GM23338 (cell line): ENCODE data around the gene TMEM207.

ENCODE experiments used
- ETS1 ChIP-seq: IDR thresholded peaks from 2 replicates; pipeline ENCODE4 v1.6.1; 2016; ENCODE audit warnings: antibody characterized with exemption
- EZH2 ChIP-seq: fragments of 200-600 bp; sonication (generic); IDR thresholded peaks from one replicate; pipeline ENCODE4 v1.8.0; 2017; ENCODE audit warnings: antibody characterized with exemption, mild to moderate bottlenecking, low read depth; ENCODE audit not compliant: unreplicated experiment
- POLR2AphosphoS5 ChIP-seq: IDR thresholded peaks from 2 replicates; pipeline ENCODE4 v1.6.1; 2016; ENCODE audit warnings: antibody characterized with exemption, low read depth
- TF ChIP-seq, protein P1 (sequence below), 2 experiments: fragments of 200-600 bp in 1 of 2; sonication (generic) in 1 of 2; conservative IDR thresholded peaks; 2 replicates each; pipeline versions ENCODE4 v1.5.1 to v1.6.1; 2016 to 2017; ENCODE audit warnings: antibody characterized with exemption in 2 of 2, low read depth in 2 of 2, mild to moderate bottlenecking in 2 of 2, moderate library complexity in 1 of 2

DNA sequence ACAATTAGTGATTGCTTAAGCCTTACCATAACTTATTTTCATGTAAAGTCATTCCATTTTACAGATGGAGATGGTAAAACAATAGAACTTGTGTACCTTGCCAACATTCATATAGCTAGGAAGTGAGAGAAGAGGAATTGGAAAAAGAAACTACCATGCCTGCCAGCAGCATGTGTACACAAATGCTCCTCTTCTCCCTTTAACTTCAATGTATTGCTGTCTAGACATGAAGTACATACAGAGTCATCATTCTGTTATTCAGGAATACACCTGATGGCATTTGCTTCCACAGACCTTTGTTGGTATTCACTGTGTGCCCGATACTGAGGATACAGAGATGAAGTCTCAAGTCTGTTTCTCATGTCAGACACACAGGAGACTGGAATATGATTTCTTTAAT, 7.1 kb upstream of the TMEM207 start:
- TF ChIP-seq, protein P1, sequence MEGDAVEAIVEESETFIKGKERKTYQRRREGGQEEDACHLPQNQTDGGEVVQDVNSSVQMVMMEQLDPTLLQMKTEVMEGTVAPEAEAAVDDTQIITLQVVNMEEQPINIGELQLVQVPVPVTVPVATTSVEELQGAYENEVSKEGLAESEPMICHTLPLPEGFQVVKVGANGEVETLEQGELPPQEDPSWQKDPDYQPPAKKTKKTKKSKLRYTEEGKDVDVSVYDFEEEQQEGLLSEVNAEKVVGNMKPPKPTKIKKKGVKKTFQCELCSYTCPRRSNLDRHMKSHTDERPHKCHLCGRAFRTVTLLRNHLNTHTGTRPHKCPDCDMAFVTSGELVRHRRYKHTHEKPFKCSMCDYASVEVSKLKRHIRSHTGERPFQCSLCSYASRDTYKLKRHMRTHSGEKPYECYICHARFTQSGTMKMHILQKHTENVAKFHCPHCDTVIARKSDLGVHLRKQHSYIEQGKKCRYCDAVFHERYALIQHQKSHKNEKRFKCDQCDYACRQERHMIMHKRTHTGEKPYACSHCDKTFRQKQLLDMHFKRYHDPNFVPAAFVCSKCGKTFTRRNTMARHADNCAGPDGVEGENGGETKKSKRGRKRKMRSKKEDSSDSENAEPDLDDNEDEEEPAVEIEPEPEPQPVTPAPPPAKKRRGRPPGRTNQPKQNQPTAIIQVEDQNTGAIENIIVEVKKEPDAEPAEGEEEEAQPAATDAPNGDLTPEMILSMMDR (conservative IDR thresholded peaks at IDR 0.05; ENCODE audit: low read depth in 2 of 2) = no peak
- TF ChIP-seq ETS1 = no peak
- TF ChIP-seq POLR2AphosphoS5 = no peak
- no peak for TF ChIP-seq EZH2
